Measurements from ENCODE around the gene SEC61A2.

DNA sequence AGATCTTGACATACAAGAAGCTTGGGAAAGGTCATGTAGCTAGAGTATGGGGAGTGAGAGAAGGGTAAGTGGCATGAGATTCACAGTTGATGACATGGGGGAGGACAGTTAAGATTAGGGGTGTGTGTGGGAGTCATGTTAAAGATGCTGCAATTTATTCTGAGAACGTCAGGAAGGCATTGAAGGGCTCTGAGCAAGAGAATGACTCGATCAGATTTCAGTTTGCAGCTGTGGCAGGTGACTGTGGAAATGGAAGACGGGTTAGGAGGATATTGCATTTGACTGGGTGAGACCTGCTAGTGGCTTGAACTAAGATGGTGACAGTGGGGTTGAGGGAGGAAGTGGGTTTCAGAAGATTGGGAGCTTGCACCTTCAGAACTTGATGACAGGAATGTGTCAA is 72.1 kb downstream of the SEC61A2 start:
- TF ChIP-seq POLR2A (IDR thresholded peaks at IDR 0.05; ENCODE audit: low read depth, low read length) (no peak), EP300 (IDR thresholded peaks at IDR 0.05; ENCODE audit: borderline replicate concordance in 1 of 2, control insufficient read depth in 1 of 2, low read depth in 2 of 2, low read length in 2 of 2) (no peak), POLR2AphosphoS5 (IDR thresholded peaks at IDR 0.05; ENCODE audit: low read length) (no peak)
- TF ChIP-seq, protein P1, sequence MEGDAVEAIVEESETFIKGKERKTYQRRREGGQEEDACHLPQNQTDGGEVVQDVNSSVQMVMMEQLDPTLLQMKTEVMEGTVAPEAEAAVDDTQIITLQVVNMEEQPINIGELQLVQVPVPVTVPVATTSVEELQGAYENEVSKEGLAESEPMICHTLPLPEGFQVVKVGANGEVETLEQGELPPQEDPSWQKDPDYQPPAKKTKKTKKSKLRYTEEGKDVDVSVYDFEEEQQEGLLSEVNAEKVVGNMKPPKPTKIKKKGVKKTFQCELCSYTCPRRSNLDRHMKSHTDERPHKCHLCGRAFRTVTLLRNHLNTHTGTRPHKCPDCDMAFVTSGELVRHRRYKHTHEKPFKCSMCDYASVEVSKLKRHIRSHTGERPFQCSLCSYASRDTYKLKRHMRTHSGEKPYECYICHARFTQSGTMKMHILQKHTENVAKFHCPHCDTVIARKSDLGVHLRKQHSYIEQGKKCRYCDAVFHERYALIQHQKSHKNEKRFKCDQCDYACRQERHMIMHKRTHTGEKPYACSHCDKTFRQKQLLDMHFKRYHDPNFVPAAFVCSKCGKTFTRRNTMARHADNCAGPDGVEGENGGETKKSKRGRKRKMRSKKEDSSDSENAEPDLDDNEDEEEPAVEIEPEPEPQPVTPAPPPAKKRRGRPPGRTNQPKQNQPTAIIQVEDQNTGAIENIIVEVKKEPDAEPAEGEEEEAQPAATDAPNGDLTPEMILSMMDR (IDR thresholded peaks at IDR 0.05 in 2 of 3, conservative IDR thresholded peaks at IDR 0.05 in 1 of 3; ENCODE audit: control insufficient read depth in 2 of 3, extremely low read depth in 1 of 3, insufficient read depth in 1 of 3, low read depth in 3 of 3, low read length in 3 of 3) = no peak
- TF ChIP-seq, protein P2, sequence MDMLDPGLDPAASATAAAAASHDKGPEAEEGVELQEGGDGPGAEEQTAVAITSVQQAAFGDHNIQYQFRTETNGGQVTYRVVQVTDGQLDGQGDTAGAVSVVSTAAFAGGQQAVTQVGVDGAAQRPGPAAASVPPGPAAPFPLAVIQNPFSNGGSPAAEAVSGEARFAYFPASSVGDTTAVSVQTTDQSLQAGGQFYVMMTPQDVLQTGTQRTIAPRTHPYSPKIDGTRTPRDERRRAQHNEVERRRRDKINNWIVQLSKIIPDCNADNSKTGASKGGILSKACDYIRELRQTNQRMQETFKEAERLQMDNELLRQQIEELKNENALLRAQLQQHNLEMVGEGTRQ (IDR thresholded peaks at IDR 0.05; ENCODE audit: borderline replicate concordance, low read depth, low read length) = no peak
- TF ChIP-seq, protein P3, sequence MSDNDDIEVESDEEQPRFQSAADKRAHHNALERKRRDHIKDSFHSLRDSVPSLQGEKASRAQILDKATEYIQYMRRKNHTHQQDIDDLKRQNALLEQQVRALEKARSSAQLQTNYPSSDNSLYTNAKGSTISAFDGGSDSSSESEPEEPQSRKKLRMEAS (IDR thresholded peaks at IDR 0.05; ENCODE audit: low read depth, low read length) = no peak
